Measurements from ENCODE around the gene PAXX.
A peak's percentile ranks its signal among the peaks of the same experiment; 100 is the strongest.

The PAXX gene

DNA sequence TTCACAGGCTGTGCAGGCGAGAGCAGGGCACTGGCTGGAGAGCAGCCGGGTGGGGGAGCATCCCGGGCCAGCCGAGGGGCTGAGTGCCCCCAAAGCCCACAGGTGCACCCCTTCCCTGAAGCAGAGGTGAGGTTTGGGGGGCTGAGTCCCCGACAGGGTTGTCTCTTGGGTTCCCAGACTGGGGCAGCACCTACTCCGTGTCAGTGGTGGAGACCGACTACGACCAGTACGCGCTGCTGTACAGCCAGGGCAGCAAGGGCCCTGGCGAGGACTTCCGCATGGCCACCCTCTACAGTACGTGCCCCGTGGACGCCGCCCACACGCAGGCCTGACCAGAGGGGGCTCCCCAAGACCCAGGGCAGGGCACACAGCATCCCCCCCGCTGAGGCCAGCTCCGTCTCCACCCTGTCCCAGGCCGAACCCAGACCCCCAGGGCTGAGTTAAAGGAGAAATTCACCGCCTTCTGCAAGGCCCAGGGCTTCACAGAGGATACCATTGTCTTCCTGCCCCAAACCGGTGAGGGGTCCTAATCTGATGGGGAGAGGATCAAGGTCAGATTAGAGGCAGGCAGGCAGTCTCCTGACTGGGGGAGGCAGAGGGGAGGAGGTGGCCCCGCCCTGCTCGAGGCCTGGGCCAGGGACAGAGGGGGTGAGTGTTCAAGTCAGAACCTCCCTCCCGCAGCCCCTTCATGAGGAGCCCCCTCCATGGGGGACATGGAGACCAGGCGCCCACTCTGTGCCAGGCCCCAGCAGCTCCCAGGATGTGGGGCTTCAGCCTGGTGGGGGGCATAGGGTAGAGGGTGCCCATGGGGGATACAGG is 12.2 kb upstream of the PAXX start:
- Histone ChIP-seq H3K4me1 (ENCODE audit: control insufficient read depth, insufficient read depth, low read depth, low read length) (peaks cover 34% of the 10 kb centered on the region), H2BK120ac (ENCODE audit: low read depth, low read length) (no peak overlapping the region), H3K4me2 (ENCODE audit: low read length, poor library complexity, severe bottlenecking) (no peak overlapping the region), H2BK15ac (ENCODE audit: low read depth, poor library complexity, severe bottlenecking) (no peak overlapping the region), H4K8ac (ENCODE audit: low read length) (no peak overlapping the region), H3K4ac (ENCODE audit: low read depth in 1 of 2, low read length in 2 of 2) (no peak overlapping the region), H3K23ac (ENCODE audit: low read length in 2 of 2) (no peak overlapping the region), H2BK12ac (ENCODE audit: low read length in 2 of 2) (no peak overlapping the region), H2BK5ac (ENCODE audit: low read depth, low read length, poor library complexity, severe bottlenecking) (no peak overlapping the region), H4K91ac (ENCODE audit: low read length) (no peak overlapping the region), H3K18ac (ENCODE audit: low read depth in 1 of 2, low read length in 2 of 2) (no peak overlapping the region), H3K9me3 (ENCODE audit: control insufficient read depth, low read length) (no peaks in the 10 kb centered on the region), H2AK5ac (ENCODE audit: low read length, severe bottlenecking) (no peak overlapping the region), H3K14ac (ENCODE audit: low read length in 2 of 2) (no peak overlapping the region), H2AFZ (ENCODE audit: low read depth, low read length) (no peak overlapping the region), H3K36me3 (ENCODE audit: control insufficient read depth in 1 of 2, insufficient read depth in 2 of 2, low read depth in 1 of 2, low read length in 2 of 2) (peaks cover 0 to 4% of the 10 kb centered on the region in 2 experiments), H3K27ac (ENCODE audit: low read length, poor library complexity, severe bottlenecking) (no peak overlapping the region), H3K4me3 (ENCODE audit: insufficient read depth in 1 of 2, low read depth in 1 of 2, low read length in 2 of 2) (no peak overlapping the region), H3K9ac (ENCODE audit: low read length) (no peak overlapping the region), H3K79me1 (replicated peaks; ENCODE audit: low read length, poor library complexity, severe bottlenecking) (no peaks in the 10 kb centered on the region), H3K27me3 (ENCODE audit: control insufficient read depth in 1 of 2, insufficient read depth in 1 of 2, low read length in 2 of 2) (peaks cover 27 to 46% of the 10 kb centered on the region in 2 experiments)
- WGBS = 95% methylated on average over 26 of the region's 26 CpGs
- DNase-seq = no peak

DNA sequence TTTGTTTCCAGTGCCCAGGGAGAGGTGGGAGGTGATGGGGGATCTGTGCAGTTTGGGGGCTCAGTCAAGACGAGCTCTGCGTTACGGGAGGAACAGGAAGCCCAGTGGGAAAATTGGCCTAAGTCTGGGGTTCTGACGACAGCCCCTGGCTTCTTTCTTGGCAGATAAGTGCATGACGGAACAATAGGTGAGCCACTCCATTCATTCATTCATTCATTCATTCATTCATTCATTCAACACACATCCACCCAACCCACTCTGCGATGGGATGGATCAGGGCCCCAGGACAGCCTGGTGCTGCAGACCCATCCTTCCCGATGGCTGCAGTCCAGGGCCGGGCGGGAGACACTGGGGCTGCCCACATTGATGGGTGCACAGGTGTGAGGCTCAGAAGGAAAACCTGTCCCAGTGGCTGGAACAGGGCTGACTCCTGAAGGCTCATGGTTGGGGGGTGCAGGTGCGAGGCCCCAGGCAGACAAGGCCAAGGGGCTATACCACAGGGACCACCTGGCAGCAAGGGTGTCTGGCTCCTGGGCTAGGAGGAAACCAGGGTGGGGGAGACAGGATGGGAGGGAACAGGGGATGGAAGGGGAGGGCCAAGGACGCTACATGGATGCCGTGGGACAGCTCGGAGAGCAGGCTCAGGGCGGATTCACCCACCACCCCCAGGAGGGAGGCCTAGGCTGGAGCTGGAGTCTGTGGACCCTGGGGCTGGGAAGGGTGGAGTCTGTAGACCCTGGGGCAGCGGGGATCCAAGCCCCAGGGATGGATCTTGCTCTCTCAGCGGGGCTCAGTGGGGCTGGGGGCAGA is 11.3 kb upstream of the PAXX start:
- no peak overlapping the region for H4K8ac ChIP-seq (ENCODE audit: low read length)
- WGBS = 92% methylated on average over 16 of the region's 16 CpGs

DNA sequence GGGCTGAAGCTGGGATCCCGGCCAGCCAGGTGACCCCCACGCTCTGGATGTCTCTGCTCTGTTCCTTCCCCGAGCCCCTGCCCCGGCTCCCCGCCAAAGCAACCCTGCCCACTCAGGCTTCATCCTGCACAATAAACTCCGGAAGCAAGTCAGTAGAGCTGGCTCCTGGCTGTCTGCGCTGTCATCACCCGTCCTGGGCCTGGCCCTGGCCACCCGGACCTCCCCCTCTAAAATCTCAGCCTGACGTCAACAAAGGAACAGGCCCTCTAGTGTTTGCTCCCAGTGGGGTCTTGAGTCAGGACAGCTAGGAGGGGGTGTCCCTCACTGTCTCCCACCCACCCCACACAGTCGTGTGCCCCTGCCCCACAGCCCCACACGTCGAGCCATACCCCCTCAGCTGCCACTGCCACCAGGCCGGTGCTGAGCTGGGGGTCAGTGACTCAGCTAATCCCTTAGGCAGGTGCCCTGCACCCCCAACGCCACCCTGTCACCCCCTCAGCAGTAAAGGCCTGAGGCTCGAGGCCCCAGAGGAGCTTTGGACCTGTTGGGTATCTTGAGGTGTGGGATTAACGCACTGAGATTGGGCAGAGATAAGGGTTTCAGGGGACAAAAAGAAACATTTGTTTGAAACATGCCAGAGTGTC is 10.5 kb upstream of the PAXX start:
- Histone ChIP-seq H3K4me1 (ENCODE audit: control insufficient read depth, insufficient read depth, low read depth, low read length) (peaks cover 31% of the 10 kb centered on the region), H3K27me3 (ENCODE audit: control insufficient read depth in 1 of 2, insufficient read depth in 1 of 2, low read length in 2 of 2) (peaks cover 33 to 54% of the 10 kb centered on the region in 2 experiments), H3K14ac (ENCODE audit: low read length in 2 of 2) (no peak overlapping the region), H3K4ac (ENCODE audit: low read depth in 1 of 2, low read length in 2 of 2) (no peak overlapping the region), H2BK15ac (ENCODE audit: low read depth, poor library complexity, severe bottlenecking) (no peak overlapping the region), H3K23ac (ENCODE audit: low read length in 2 of 2) (no peak overlapping the region), H3K9ac (ENCODE audit: low read length) (no peak overlapping the region), H3K9me3 (ENCODE audit: control insufficient read depth, low read length) (no peaks in the 10 kb centered on the region), H3K4me2 (ENCODE audit: low read length, poor library complexity, severe bottlenecking) (no peak overlapping the region), H2BK5ac (ENCODE audit: low read depth, low read length, poor library complexity, severe bottlenecking) (no peak overlapping the region), H4K91ac (ENCODE audit: low read length) (no peak overlapping the region), H3K79me1 (replicated peaks; ENCODE audit: low read length, poor library complexity, severe bottlenecking) (no peaks in the 10 kb centered on the region), H3K27ac (ENCODE audit: low read length, poor library complexity, severe bottlenecking) (no peak overlapping the region), H3K18ac (ENCODE audit: low read depth in 1 of 2, low read length in 2 of 2) (no peak overlapping the region), H3K4me3 (ENCODE audit: insufficient read depth in 1 of 2, low read depth in 1 of 2, low read length in 2 of 2) (no peak overlapping the region), H3K36me3 (ENCODE audit: control insufficient read depth in 1 of 2, insufficient read depth in 2 of 2, low read depth in 1 of 2, low read length in 2 of 2) (peaks cover 0 to 4% of the 10 kb centered on the region in 2 experiments), H2BK120ac (ENCODE audit: low read depth, low read length) (no peak overlapping the region), H2BK12ac (ENCODE audit: low read length in 2 of 2) (no peak overlapping the region), H2AFZ (ENCODE audit: low read depth, low read length) (no peak overlapping the region), H2AK5ac (ENCODE audit: low read length, severe bottlenecking) (no peak overlapping the region), H4K8ac (ENCODE audit: low read length) (no peak overlapping the region)
- WGBS = 76% methylated on average over 13 of the region's 17 CpGs
- no peak for DNase-seq

More for the DNA sequence above, 11.3 kb upstream of the PAXX start:
- H2BK120ac ChIP-seq (ENCODE audit: low read depth, low read length) = no peak overlapping the region
- no peaks in the 10 kb centered on the region for H3K79me1 ChIP-seq (replicated peaks; ENCODE audit: low read length, poor library complexity, severe bottlenecking)
- no peak overlapping the region for H3K4me3 ChIP-seq (ENCODE audit: insufficient read depth in 1 of 2, low read depth in 1 of 2, low read length in 2 of 2)
- peaks cover 0 to 4% of the 10 kb centered on the region in 2 experiments for H3K36me3 ChIP-seq (ENCODE audit: control insufficient read depth in 1 of 2, insufficient read depth in 2 of 2, low read depth in 1 of 2, low read length in 2 of 2)
- no peak overlapping the region for H3K18ac ChIP-seq (ENCODE audit: low read depth in 1 of 2, low read length in 2 of 2)
- H2AFZ ChIP-seq (ENCODE audit: low read depth, low read length) = no peak overlapping the region
- H3K14ac ChIP-seq (ENCODE audit: low read length in 2 of 2) = no peak overlapping the region
- no peak overlapping the region for H4K91ac ChIP-seq (ENCODE audit: low read length)
- DNase-seq = no peak
- peaks cover 34% of the 10 kb centered on the region for H3K4me1 ChIP-seq (ENCODE audit: control insufficient read depth, insufficient read depth, low read depth, low read length)
- no peak overlapping the region for H2BK5ac ChIP-seq (ENCODE audit: low read depth, low read length, poor library complexity, severe bottlenecking)
- no peak overlapping the region for H2AK5ac ChIP-seq (ENCODE audit: low read length, severe bottlenecking)
- H3K23ac ChIP-seq (ENCODE audit: low read length in 2 of 2) = no peak overlapping the region
- H3K9ac ChIP-seq (ENCODE audit: low read length) = no peak overlapping the region
- H3K4ac ChIP-seq (ENCODE audit: low read depth in 1 of 2, low read length in 2 of 2) = no peak overlapping the region
- H2BK15ac ChIP-seq (ENCODE audit: low read depth, poor library complexity, severe bottlenecking) = peak overlapping the region; percentile 86
- peaks cover 30 to 48% of the 10 kb centered on the region in 2 experiments for H3K27me3 ChIP-seq (ENCODE audit: control insufficient read depth in 1 of 2, insufficient read depth in 1 of 2, low read length in 2 of 2)
- no peak overlapping the region for H3K27ac ChIP-seq (ENCODE audit: low read length, poor library complexity, severe bottlenecking)
- no peaks in the 10 kb centered on the region for H3K9me3 ChIP-seq (ENCODE audit: control insufficient read depth, low read length)
- H3K4me2 ChIP-seq (ENCODE audit: low read length, poor library complexity, severe bottlenecking) = no peak overlapping the region
- H2BK12ac ChIP-seq (ENCODE audit: low read length in 2 of 2) = no peak overlapping the region

All from mesenchymal stem cell (in vitro differentiated cells and primary cell).